ENCODE results near the gene KCNJ18.
"Not testable (repeated sequence)": the region's sequence is repeated elsewhere in the genome, so short reads cannot be mapped to it uniquely, and the experiment has no call there.

Gene KCNJ18

DNA sequence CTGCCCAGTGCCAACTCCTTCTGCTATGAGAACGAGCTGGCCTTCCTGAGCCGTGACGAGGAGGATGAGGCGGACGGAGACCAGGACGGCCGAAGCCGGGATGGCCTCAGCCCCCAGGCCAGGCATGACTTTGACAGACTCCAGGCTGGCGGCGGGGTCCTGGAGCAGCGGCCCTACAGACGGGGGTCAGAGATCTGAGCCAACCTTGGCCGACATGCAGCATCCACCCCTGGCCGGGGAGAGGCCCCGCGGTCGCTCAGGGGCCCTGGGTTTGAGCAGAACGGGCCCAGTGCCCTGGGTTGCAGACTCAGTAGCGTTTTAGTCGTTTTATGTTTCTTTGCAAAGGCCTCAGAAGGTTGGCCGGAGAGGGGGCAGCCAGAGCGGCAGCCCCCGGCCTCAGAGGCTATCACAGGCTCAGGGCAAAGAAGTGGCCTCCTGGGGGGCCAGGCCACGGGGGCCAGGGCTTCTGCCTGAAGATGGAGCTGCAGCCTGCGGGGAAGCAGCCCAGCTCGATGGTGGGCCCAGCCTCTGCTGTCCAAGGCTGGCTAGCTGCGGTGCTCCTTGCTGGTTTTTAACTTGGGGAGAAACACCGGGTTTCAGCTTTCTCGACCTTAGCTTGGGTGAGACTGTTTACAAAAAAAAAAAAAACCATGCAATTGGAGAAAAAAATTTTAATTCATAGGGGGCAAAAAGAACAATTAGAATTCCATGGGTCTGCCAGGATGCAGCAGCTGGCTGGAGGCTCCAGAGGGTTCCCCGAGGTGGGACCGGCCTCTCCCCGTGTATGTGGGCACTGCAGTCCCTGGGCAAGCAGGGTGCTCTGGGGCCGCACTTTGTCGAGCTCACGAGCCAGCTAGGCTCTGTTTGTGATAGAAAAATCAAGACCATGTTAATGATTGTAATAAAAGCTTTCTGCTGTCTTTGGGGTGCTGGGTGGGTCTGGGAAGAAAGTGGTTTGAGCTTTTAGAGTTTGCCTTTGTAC lies 11.9 kb downstream of the KCNJ18 start:
- DNase-seq (ENCODE audit: low read depth), result not testable (repeated sequence)

- no peak for DNase-seq (ENCODE audit: low read depth)
Observed at GRCh38 chr17:21705021-21705601, 12.8 kb downstream of the KCNJ18 start.

- not testable (repeated sequence) for DNase-seq (ENCODE audit: low read depth)
Observed at GRCh38 chr17:21705746-21706145, 13.4 kb downstream of the KCNJ18 start.

DNA sequence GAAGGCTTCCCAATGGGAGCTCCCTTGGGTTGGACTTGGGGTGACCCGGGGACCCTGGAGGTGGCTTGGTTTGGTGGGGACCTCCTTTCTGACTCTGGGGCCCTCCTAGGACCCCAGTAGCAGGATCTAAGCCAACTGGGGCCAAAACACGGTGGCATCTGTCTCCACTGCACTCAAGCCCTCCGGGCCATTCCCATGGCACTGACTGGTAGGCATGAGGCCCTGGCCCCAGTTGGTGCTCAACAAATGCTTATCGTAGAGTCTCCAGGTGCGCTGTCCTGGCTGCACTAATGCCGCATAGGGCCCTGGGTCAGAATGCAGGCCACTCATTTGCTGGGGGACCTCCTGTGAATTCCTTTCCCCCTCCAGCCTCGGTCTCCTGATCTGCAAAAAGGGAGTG lies 14.2 kb downstream of the KCNJ18 start:
- not testable (repeated sequence) for DNase-seq (ENCODE audit: low read depth)

GRCh38 chr17:21707131-21707530 lies 14.8 kb downstream of the KCNJ18 start:
- DNase-seq (ENCODE audit: low read depth), result not testable (repeated sequence)

- DNase-seq (ENCODE audit: low read depth), result not testable (repeated sequence)
Observed at GRCh38 chr17:21707711-21708611, 15.6 kb downstream of the KCNJ18 start.

DNA sequence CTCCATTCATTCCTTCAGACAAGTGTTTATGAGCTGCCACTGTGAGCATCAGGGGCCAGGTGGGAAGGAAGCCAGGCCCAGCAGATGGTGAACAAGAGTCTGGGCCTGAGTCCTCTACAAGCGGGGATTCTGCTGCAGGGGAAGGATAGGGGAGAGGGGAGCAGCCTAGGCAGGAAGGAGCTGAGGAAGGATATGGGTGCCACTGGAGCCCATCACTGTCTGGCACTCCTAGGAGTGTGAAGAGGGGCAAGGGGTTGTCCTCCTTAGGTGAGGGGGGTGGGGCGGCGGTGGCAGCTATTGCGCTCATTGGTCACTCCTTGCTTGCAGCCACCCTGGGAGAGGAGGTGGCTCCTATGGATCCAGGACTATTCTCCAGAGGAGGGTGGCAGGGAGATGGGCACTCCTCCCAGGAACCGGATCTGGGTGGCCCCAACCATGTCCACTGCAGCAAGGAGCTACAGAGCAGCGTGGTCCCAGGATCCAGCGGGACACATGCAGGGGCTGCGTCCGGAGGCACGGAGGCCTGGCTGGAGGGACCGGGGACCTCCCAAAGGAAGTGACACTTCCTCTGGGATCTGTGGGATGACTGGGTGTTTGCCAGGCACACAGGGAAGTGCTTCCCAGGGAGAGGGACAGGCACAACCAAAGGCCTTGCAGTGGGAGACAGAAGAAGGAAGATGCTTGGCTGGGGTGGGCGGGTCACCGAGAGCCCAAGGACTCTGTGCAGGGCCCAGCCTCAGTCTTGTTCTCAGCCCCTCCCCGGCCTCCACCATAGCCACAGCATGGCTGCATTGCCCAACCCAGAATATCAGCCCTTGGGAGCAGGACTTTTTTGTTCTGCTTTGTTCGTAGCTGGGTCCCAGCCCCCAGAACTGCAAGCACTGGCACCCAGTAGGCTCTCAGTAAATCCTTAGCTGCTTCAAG lies 16.6 kb downstream of the KCNJ18 start:
- not testable (repeated sequence) for DNase-seq (ENCODE audit: low read depth)

- DNase-seq (ENCODE audit: low read depth), result not testable (repeated sequence)
Observed at GRCh38 chr17:21709994-21710393, 17.7 kb downstream of the KCNJ18 start.

DNA sequence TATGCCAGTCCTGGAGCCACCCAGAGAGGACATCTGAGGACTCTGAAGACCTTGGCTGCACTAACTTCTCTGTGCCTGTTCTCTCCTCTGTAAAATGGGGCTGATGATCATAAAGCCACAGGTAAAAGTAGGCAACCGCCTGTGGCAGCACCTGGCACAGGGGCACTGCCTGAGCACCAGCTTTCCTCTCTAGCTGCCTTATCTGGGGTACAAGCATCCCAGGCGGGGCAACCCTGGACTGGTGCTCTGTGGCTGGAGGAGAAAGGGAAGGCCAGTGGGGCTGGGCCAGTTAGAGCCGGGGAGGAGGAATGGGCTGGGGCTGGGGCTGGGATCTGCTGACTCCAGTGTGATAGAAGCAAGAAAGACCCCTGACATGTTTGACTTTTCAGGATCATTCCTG lies 18.2 kb downstream of the KCNJ18 start:
- DNase-seq (ENCODE audit: low read depth), result not testable (repeated sequence)

- DNase-seq (ENCODE audit: low read depth), result no peak
Observed at GRCh38 chr17:21711182-21711581, 18.9 kb downstream of the KCNJ18 start.

DNA sequence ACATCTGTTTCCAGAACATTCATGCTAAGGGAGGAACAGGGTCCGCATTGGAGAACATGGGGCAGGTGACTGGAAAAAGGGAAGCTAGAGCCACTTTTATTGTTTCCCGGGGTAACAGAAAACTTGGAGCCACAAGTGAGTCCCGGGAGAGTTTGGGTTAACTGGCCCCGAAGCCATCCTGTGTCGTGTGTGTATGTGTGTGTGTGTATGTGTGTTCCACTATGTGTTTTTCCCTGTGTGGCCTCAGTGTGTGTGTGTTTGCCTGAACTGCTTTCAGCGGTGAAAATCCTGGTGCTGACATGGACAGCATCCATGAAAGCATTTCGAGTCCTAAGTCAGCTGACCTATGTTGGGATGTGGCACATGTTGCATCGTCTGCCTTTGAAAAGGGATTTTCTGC lies 20.7 kb downstream of the KCNJ18 start:
- DNase-seq (ENCODE audit: low read depth), result not testable (repeated sequence)

GRCh38 chr17:21713631-21714030 lies 21.3 kb downstream of the KCNJ18 start:
- not testable (repeated sequence) for DNase-seq (ENCODE audit: low read depth)

DNA sequence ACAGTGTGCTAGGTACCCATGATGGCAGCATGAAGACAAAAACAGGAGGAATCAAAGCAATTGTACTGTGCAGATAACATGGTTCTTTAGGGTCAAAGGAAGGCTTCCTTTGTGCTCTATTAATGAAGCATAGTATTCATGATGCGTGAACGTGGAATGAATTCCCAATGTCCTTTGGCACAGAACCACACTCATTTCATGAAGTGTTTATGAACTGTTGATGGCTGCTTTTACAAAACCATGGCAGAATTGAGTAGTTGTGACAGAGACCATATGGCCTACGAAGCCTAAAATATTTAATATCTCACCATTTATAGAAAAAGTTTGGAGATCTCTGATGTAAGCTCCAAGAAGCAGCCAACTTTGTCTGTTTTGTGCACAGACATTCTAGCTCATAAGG lies 22.4 kb downstream of the KCNJ18 start:
- not testable (repeated sequence) for DNase-seq (ENCODE audit: low read depth)

DNA sequence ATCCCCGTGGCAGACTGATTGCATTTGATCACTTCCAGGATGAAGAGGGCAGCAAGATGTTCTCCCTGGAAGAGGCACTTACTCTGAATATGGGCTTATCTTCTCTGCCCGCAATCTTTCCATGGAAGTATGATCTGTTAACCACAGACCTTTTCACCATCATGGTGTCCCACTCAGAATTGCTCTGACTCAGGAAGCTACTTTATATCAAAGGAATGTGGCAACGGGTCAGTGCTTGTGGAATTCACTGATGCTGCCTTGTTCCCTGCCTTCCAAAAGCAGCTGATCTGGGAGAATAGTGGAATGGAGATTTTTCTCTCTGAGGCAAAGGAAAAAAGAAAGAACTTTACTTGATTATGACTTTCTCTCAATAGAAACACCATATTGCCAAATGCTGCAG lies 23.6 kb downstream of the KCNJ18 start:
- DNase-seq (ENCODE audit: low read depth), result not testable (repeated sequence)

- not testable (repeated sequence) for DNase-seq (ENCODE audit: low read depth)
Observed at GRCh38 chr17:21718971-21719370, 26.6 kb downstream of the KCNJ18 start.

DNA sequence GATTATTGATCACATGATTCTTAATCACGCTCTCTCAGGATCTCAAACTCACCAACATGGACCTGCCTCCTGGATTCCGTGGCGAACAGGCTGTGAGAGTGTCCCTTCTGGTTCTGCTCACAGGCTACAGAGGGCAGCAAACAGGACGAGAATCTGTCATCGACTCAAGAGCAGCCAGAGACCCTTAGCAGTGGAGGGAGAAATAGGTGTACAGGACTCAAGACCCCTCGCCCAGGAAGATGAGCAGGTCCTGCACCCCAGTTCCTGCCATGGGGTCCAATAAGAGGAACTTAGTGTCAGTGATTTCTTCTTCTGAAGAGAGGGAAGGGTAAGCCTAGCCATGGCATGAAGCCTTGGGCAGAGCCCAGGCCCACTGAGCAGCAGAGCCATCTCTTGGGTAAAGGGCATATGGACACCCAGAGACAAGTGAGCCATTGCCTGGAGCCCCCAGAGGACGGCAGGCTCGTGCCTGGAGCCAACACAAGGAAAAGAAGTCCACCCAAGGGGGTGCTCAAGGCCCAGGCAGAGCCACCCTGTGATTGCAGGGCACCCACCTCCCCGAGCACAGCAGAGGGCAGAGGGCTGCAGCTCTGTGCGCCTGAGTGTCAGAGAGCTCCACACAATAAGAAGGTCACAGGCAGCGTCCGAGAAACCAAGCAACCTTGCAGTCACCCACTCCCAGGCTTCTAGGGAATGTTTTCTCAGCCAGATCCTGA lies 27.3 kb downstream of the KCNJ18 start:
- DNase-seq (ENCODE audit: low read depth), result not testable (repeated sequence)

DNA sequence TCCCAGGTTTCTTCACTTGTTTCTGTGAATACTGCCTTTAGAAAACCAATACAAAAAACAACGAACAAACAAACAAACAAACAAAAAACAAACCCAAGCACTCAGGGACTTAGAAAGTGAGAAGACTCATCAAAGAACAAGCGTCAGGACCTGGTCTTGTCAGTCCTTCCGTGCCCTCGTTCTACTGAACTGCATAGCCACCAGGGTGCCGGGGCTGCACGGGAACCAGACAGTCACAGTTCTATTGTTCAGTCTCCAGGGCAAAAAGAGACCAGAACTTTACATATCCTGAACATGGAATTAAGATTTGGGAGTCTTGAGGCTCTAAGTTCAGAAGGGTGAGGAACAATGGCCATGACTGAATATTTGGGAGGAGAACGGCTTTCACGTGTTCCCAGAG lies 28.2 kb downstream of the KCNJ18 start:
- not testable (repeated sequence) for DNase-seq (ENCODE audit: low read depth)

- not testable (repeated sequence) for DNase-seq (ENCODE audit: low read depth)
Observed at GRCh38 chr17:21722268-21722667, 29.9 kb downstream of the KCNJ18 start.

DNA sequence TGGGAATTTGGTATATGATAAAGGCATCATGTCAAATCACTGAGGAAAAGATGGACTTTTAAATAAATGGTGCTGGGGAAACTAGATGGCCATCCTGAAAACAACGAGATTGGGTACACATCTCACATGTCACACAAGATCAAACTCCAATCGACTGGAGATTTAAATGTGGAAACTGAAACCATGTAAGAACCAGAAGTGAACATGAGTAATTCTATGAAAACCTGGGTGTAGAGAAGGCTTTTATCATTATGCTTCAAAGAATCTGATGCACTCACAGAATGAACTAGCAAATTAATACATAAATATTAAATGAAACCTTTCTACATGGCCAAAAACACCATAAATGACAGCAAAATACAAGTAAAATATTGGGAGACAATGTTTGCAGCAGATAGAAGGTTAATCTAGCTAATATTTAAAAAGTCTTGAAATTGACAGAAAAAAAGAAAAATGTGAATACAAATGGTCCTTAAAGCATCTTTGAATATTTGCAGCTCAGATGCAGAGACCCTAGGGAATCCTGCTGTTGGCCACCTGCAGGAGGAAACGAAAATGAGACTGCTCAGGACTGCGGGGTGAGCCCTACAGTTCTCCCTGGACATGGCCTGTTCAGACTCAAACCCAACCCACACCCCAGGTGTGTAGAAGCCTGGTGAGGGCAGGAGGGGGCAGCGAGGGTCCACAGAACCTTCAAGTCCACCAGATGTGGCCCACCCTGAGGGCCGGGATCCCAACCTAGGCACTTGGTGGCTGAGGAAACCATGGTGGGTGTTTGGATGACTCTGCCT lies 32.1 kb downstream of the KCNJ18 start:
- not testable (repeated sequence) for DNase-seq (ENCODE audit: low read depth)
